MM.1S (cell line): Measurements from ENCODE around the gene VGLL4.

Experiments
- EZH2 ChIP-seq: fragments of 300-600 bp; sonication (generic); optimal IDR thresholded peaks from 2 replicates; pipeline ENCODE3; 2017; ENCODE audit warnings: low read depth, mild to moderate bottlenecking, antibody characterized with exemption, low read length, mixed read lengths
- EZH2phosphoT487 ChIP-seq: fragments of 300-600 bp; sonication (generic); IDR thresholded peaks from 2 replicates; pipeline ENCODE4 v1.6.1; 2018; ENCODE audit warnings: antibody characterized with exemption, low read length
- TF ChIP-seq, protein P1 (sequence below): fragments of 300-600 bp; sonication (generic); IDR thresholded peaks from 2 replicates; pipeline ENCODE4 v1.5.1; 2016; ENCODE audit warnings: antibody characterized with exemption, low read length, mixed read lengths

DNA sequence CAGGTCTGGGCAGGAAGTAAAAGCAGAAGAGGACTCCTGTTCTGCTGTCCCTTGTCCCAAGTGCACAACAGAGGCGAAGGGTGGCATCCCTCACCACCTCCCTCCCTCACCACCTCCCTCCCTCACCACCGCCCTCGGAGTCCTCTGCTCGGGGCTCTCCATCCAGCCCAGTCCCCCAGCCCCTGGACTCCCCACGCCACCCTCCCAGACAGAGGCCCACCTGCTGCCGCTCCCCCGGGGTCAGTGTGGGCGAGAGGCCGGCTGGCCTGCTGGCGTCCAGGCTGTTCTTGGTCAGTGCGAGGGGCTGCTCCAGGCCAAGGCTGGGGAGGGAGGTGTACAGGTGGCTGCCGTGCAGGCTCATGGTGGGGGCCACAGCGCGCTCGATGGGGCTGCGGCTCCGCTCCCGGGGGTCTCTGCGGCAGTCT is 79.1 kb downstream of the VGLL4 start:
- TF ChIP-seq, protein P1, sequence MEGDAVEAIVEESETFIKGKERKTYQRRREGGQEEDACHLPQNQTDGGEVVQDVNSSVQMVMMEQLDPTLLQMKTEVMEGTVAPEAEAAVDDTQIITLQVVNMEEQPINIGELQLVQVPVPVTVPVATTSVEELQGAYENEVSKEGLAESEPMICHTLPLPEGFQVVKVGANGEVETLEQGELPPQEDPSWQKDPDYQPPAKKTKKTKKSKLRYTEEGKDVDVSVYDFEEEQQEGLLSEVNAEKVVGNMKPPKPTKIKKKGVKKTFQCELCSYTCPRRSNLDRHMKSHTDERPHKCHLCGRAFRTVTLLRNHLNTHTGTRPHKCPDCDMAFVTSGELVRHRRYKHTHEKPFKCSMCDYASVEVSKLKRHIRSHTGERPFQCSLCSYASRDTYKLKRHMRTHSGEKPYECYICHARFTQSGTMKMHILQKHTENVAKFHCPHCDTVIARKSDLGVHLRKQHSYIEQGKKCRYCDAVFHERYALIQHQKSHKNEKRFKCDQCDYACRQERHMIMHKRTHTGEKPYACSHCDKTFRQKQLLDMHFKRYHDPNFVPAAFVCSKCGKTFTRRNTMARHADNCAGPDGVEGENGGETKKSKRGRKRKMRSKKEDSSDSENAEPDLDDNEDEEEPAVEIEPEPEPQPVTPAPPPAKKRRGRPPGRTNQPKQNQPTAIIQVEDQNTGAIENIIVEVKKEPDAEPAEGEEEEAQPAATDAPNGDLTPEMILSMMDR: no peak
- TF ChIP-seq EZH2: no peak
- TF ChIP-seq EZH2phosphoT487: no peak
